ENCODE results near the gene FTO. TPM values are rescaled to one million over a fixed set of nuclear protein-coding genes. Genes with fewer than 3 reads are reported as not detected.

FTO gene
- total RNA-seq, 2 experiments from 2014 or later: 48.6 to 53.2 TPM

DNA sequence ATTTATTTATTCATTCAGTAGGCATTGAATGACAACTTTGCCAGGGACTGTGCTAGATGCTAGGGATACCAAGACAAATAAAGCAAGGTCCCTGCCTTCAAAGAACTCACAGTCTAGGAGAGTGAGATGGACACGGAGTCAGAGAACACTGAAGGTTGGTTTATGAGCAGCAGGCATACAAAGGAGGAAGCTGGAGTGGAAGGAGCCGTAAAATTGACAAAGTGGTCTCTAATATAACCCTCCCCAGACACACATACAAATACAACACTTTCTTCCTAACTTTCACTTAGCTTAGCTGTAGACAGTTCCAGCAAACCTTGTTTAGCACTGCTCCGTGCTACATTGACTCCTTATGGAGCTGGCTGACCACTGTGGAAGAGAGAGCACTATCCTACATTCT, 353.0 kb downstream of the FTO start:
- no peaks in the 10 kb centered on the region for H3K9me3 Mint-ChIP-seq
- H3K4me3 Mint-ChIP-seq: no peak overlapping the region
- no peak for DNase-seq
- intact Hi-C loops (cut with micrococcal nuclease): no loop called here
- ChIA-PET CTCF (no interaction called here), POLR2A (no interaction called here)
- H3K36me3 Mint-ChIP-seq (ENCODE audit: low read depth): peaks cover 9% of the 10 kb centered on the region
- H3K27ac Mint-ChIP-seq: no peak overlapping the region
- no peak for ATAC-seq
- no peaks in the 10 kb centered on the region for H3K27me3 Mint-ChIP-seq
- no peak for TF ChIP-seq CTCF (IDR thresholded peaks at IDR 0.05)
- no peaks in the 10 kb centered on the region for H3K4me1 Mint-ChIP-seq (ENCODE audit: low read depth)

DNA sequence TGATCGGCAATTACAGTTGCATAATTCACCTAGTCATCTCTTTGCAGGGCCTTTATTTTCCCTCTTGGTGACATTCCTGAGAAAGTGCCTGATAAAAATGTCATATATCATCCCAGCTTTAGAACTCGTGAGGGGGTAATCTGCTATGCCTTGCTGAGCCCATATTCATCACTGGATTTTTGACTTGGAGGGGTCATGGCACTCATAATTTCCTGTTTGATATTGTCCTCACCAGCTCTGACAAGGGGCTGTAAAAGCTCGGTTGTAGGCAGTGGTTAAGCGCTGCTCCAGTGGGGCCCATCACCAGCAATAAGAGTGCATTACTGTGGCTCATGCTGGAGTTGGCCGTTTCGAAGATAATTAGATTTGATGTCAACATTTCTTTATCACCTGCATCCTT, 355.4 kb downstream of the FTO start:
- H3K36me3 Mint-ChIP-seq (ENCODE audit: low read depth): peaks cover 9% of the 10 kb centered on the region
- intact Hi-C loops (cut with micrococcal nuclease): no loop called here

DNA sequence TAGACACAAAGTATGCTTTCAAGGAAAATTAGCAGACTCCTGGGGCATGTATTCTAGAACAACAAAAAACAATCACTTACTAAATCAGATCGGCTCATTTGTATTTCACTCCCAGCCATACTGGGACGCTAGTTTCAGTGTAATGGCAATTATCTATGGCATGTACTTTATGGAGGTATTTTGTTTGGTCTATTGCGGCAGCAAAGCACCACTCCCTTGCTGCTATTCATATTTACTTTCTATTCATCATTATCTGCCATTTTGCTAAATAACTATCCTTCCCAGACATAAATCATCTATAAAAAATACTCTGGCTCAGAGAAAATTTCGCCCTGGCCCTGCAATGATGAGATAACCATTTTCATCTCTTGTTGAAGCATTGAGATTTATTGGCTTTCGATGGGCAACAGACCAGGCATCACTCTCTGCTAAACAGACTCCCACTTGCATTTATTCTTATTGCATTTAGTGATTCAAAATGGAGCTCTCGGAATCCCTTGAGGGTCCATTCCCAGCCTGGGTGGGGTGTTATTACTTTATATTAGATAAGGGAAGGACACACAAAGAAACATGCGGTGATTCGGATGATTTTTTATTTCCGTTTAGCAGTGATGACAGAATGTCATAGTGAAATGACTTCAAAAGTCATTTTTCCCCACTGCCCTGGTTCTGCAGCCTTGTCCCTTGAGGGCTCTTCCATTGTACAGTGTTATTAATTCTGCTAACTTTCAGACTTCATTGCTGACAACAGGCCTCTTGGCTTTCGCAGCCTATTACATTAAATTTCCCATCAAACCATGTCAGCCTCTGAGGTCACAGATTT, 356.9 kb downstream of the FTO start:
- Mint-ChIP-seq H3K27ac (no peak overlapping the region), H3K27me3 (no peaks in the 10 kb centered on the region), H3K36me3 (ENCODE audit: low read depth) (peaks cover 9% of the 10 kb centered on the region), H3K4me1 (ENCODE audit: low read depth) (no peaks in the 10 kb centered on the region), H3K9me3 (no peaks in the 10 kb centered on the region), H3K4me3 (no peak overlapping the region)
- DNase-seq: no peak
- no peak for ATAC-seq
- ChIA-PET CTCF (interaction anchor here (1.3 kb wide), 1 partner anchor 11 kb away, joined by 5 read pairs; no protein-coding TSS in a partner anchor), POLR2A (no interaction called here)
- no peak for TF ChIP-seq CTCF (IDR thresholded peaks at IDR 0.05)
- intact Hi-C loops (cut with micrococcal nuclease): no loop called here

More for the DNA sequence above, 355.4 kb downstream of the FTO start:
- Mint-ChIP-seq H3K4me3 (no peak overlapping the region), H3K4me1 (ENCODE audit: low read depth) (no peaks in the 10 kb centered on the region), H3K27ac (no peak overlapping the region), H3K27me3 (no peaks in the 10 kb centered on the region), H3K9me3 (no peaks in the 10 kb centered on the region)
- ATAC-seq (no peak), DNase-seq (no peak)
- no peak for TF ChIP-seq CTCF (IDR thresholded peaks at IDR 0.05)
- POLR2A ChIA-PET: no interaction called here
- CTCF ChIA-PET: interaction anchor here (0.9 kb wide), 1 partner anchor 384 kb away, joined by 3 read pairs; no protein-coding TSS in a partner anchor

GRCh38 chr16:54061454-54061853, 357.5 kb downstream of the FTO start:
- Mint-ChIP-seq H3K36me3 (ENCODE audit: low read depth) (peaks cover 8% of the 10 kb centered on the region), H3K4me1 (ENCODE audit: low read depth) (no peaks in the 10 kb centered on the region)
- no peak for ATAC-seq

More at GRCh38 chr16:54061454-54061853, 357.5 kb downstream of the FTO start:
- Mint-ChIP-seq H3K27ac (no peak overlapping the region), H3K27me3 (no peaks in the 10 kb centered on the region), H3K9me3 (no peaks in the 10 kb centered on the region), H3K4me3 (no peak overlapping the region)
- ChIA-PET POLR2A (no interaction called here), CTCF (interaction anchor here (1.3 kb wide), 1 partner anchor 12 kb away, joined by 5 read pairs; no protein-coding TSS in a partner anchor)
- intact Hi-C loops (cut with micrococcal nuclease): no loop called here
- TF ChIP-seq CTCF (IDR thresholded peaks at IDR 0.05): no peak
- DNase-seq: no peak

Data from activated CD8-positive, alpha-beta T cell treated with anti-CD3 and anti-CD28 coated beads for 36 hours (primary cell).